DND-41 (cell line): Measurements from ENCODE around the gene FRY.

Source experiments
- ATAC-seq: fragments of 200-7000 bp; cut with Tn5 transposase; 3 replicates; pipeline ENCODE4 v1.9.1; 2021; ENCODE audit warnings: low read depth; ENCODE audit not compliant: insufficient read depth
- DNase-seq: peaks from one replicate; pipeline ENCODE4 v3.0.0-alpha.2; 2020
- H2AFZ ChIP-seq: 2 replicates; pipeline ENCODE4 v1.6.0; 2012; ENCODE audit warnings: low read depth, low read length
- H3K27ac ChIP-seq: 2 replicates; pipeline ENCODE4 v1.5.1; 2012; ENCODE audit warnings: low read length, inconsistent platforms
- H3K27me3 ChIP-seq: fragments of 200-600 bp; sonication (generic); 2 replicates; pipeline ENCODE4 v1.6.0; 2012; ENCODE audit warnings: low read length, mild to moderate bottlenecking, inconsistent platforms; ENCODE audit not compliant: insufficient read depth, poor library complexity
- H3K36me3 ChIP-seq: 2 replicates; pipeline ENCODE4 v1.5.1; 2012; ENCODE audit warnings: low read length, inconsistent platforms; ENCODE audit not compliant: insufficient read depth
- H3K4me1 ChIP-seq: 2 replicates; pipeline ENCODE4 v1.5.1; 2012; ENCODE audit warnings: mild to moderate bottlenecking, low read length; ENCODE audit not compliant: insufficient read depth
- H3K4me2 ChIP-seq: 2 replicates; pipeline ENCODE4 v1.6.0; 2012; ENCODE audit warnings: mild to moderate bottlenecking, moderate library complexity, low read length, inconsistent platforms; ENCODE audit not compliant: insufficient read depth
- H3K4me3 ChIP-seq, 2 experiments: fragments of 200-600 bp in 1 of 2; shearing (Covaris generic) in 1 of 2; 2 replicates each; pipeline ENCODE4 v1.5.1; 2012 to 2016; ENCODE audit warnings: inconsistent platforms in 2 of 2, low read length in 2 of 2, mild to moderate bottlenecking in 2 of 2, low read depth in 1 of 2, moderate library complexity in 1 of 2
- H3K79me2 ChIP-seq: 2 replicates; pipeline ENCODE4 v1.6.0; 2012; ENCODE audit warnings: low read length, inconsistent platforms; ENCODE audit not compliant: insufficient read depth
- H3K9ac ChIP-seq: 2 replicates; pipeline ENCODE4 v1.6.0; 2012; ENCODE audit warnings: low read depth, mild to moderate bottlenecking, inconsistent platforms, low read length, moderate library complexity
- H3K9me3 ChIP-seq: 2 replicates; pipeline ENCODE4 v1.5.1; 2012; ENCODE audit warnings: low read length, moderate library complexity, mild to moderate bottlenecking, inconsistent platforms; ENCODE audit not compliant: insufficient read depth, severe bottlenecking
- H4K20me1 ChIP-seq: 2 replicates; pipeline ENCODE4 v1.6.0; 2012; ENCODE audit warnings: low read length; ENCODE audit not compliant: insufficient read depth
- EZH2 ChIP-seq: IDR thresholded peaks from 3 replicates; pipeline ENCODE4 v1.6.1; 2012; ENCODE audit warnings: borderline replicate concordance, low read depth, mild to moderate bottlenecking, moderate library complexity, low read length, inconsistent platforms; ENCODE audit not compliant: severe bottlenecking
- TF ChIP-seq, protein P1 (sequence below): IDR thresholded peaks from 2 replicates; pipeline ENCODE4 v1.5.1; 2012; ENCODE audit warnings: borderline replicate concordance, low read length, moderate library complexity, mild to moderate bottlenecking; ENCODE audit not compliant: poor library complexity, severe bottlenecking; ENCODE audit errors: extremely low read depth

Gene FRY

GRCh38 chr13:32147976-32148375, 116.4 kb downstream of the FRY start:
- H3K79me2 ChIP-seq: no peaks in the 10 kb centered on the region

DNA sequence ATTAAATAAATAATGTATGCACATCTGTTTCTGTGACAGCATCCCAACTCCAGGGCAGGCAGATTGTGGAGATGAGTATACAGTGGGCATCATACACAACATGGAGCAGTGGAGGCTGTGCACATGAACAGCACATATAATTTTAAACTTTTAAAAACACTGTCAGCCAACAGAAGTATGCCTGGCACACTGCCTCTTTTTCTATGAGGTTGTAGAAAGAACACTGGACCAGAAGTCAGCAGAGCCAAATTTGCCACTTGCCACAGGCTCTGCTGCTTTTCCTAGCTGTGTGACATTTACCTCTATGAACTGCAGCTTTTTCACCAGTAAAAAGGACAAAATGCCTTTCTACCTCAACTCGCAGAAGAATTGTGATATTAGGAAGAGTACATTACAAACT, 118.7 kb downstream of the FRY start:
- Histone ChIP-seq H3K9me3 (no peaks in the 10 kb centered on the region), H3K27ac (no peak overlapping the region), H3K4me3 (no peak overlapping the region), H4K20me1 (no peaks in the 10 kb centered on the region), H3K4me1 (no peaks in the 10 kb centered on the region), H3K79me2 (no peaks in the 10 kb centered on the region), H3K36me3 (no peaks in the 10 kb centered on the region), H2AFZ (no peak overlapping the region), H3K27me3 (peaks cover 3% of the 10 kb centered on the region), H3K4me2 (no peak overlapping the region), H3K9ac (no peak overlapping the region)
- DNase-seq (no peak), ATAC-seq (no peak)
- no peak for TF ChIP-seq EZH2
- TF ChIP-seq, protein P1, sequence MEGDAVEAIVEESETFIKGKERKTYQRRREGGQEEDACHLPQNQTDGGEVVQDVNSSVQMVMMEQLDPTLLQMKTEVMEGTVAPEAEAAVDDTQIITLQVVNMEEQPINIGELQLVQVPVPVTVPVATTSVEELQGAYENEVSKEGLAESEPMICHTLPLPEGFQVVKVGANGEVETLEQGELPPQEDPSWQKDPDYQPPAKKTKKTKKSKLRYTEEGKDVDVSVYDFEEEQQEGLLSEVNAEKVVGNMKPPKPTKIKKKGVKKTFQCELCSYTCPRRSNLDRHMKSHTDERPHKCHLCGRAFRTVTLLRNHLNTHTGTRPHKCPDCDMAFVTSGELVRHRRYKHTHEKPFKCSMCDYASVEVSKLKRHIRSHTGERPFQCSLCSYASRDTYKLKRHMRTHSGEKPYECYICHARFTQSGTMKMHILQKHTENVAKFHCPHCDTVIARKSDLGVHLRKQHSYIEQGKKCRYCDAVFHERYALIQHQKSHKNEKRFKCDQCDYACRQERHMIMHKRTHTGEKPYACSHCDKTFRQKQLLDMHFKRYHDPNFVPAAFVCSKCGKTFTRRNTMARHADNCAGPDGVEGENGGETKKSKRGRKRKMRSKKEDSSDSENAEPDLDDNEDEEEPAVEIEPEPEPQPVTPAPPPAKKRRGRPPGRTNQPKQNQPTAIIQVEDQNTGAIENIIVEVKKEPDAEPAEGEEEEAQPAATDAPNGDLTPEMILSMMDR: no peak

More at GRCh38 chr13:32147976-32148375, 116.4 kb downstream of the FRY start:
- no peak overlapping the region for H3K27ac ChIP-seq
- H4K20me1 ChIP-seq: no peaks in the 10 kb centered on the region
- DNase-seq (no peak), ATAC-seq (no peak)
- H3K4me1 ChIP-seq: no peaks in the 10 kb centered on the region
- peaks cover 3% of the 10 kb centered on the region for H3K27me3 ChIP-seq
- no peak overlapping the region for H2AFZ ChIP-seq
- no peaks in the 10 kb centered on the region for H3K9me3 ChIP-seq
- H3K36me3 ChIP-seq: no peaks in the 10 kb centered on the region
- no peak overlapping the region for H3K4me2 ChIP-seq
- TF ChIP-seq EZH2: no peak
- TF ChIP-seq, protein P1: no peak
- no peak overlapping the region for H3K4me3 ChIP-seq
- no peak overlapping the region for H3K9ac ChIP-seq

GRCh38 chr13:32150794-32151193, 119.2 kb downstream of the FRY start:
- Histone ChIP-seq H3K4me2 (no peak overlapping the region), H3K36me3 (no peaks in the 10 kb centered on the region), H3K27me3 (peaks cover 3% of the 10 kb centered on the region), H3K4me1 (no peaks in the 10 kb centered on the region), H3K79me2 (no peaks in the 10 kb centered on the region), H4K20me1 (no peaks in the 10 kb centered on the region), H3K4me3 (no peak overlapping the region), H3K9ac (no peak overlapping the region), H2AFZ (no peak overlapping the region), H3K27ac (no peak overlapping the region), H3K9me3 (no peaks in the 10 kb centered on the region)
- ATAC-seq: no peak
- TF ChIP-seq, protein P1: no peak
- DNase-seq: no peak

DNA sequence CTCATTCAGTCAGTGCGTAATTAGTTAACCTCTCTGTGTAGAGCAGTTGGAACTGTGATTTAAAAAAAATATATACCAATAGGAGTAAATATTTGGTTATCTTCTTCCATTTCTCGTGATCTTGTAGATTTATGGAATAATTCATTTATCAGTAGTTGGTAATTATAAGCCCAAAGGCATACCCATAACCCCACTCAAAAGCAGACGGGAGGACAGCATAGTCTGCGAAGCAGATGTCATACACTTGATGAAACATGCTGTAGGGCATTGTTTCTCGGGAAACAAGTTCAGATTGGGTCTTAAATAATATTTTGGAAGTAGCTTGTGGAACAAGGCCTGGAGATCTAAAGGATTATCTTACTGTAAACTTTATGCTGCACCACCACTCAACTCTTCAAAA, 119.7 kb downstream of the FRY start:
- no peaks in the 10 kb centered on the region for H3K4me1 ChIP-seq
- H3K27me3 ChIP-seq: peaks cover 3% of the 10 kb centered on the region
- no peaks in the 10 kb centered on the region for H3K36me3 ChIP-seq
- no peaks in the 10 kb centered on the region for H3K9me3 ChIP-seq
- no peaks in the 10 kb centered on the region for H3K79me2 ChIP-seq
- H3K9ac ChIP-seq: no peak overlapping the region
- ATAC-seq (no peak), DNase-seq (no peak)
- no peak for TF ChIP-seq EZH2
- TF ChIP-seq, protein P1: no peak
- no peak overlapping the region for H3K27ac ChIP-seq
- no peak overlapping the region for H3K4me3 ChIP-seq
- no peak overlapping the region for H2AFZ ChIP-seq
- no peak overlapping the region for H3K4me2 ChIP-seq
- no peaks in the 10 kb centered on the region for H4K20me1 ChIP-seq
